UCSD-AML1 (cell line): ENCODE results near the gene DNASE1.

Experiments used
- DNase-seq: peaks from one replicate; lab custom pipeline; 2025; ENCODE audit not compliant: unreplicated experiment; lab: John Stamatoyannopoulos, UW

The DNASE1 gene

GRCh38 chr16:3694051-3694450 lies 39.6 kb downstream of the DNASE1 start:
- DNase-seq: no peak

GRCh38 chr16:3695610-3696369 lies 41.3 kb downstream of the DNASE1 start:
- DNase-seq: no peak

GRCh38 chr16:3696425-3697218 lies 42.1 kb downstream of the DNASE1 start:
- no peak for DNase-seq

GRCh38 chr16:3698941-3699340 lies 44.5 kb downstream of the DNASE1 start:
- DNase-seq: peak; percentile 48

GRCh38 chr16:3701531-3701930 lies 47.0 kb downstream of the DNASE1 start:
- no peak for DNase-seq

- no peak for DNase-seq
Measured at GRCh38 chr16:3702082-3702481, 47.6 kb downstream of the DNASE1 start.

GRCh38 chr16:3706253-3707012 lies 51.9 kb downstream of the DNASE1 start:
- DNase-seq: no peak
